Coronary artery (tissue), 2 donors: ENCODE results near the gene SCFD2.

Source experiments
- DNase-seq: peaks from one replicate; pipeline ENCODE4 v3.0.0-alpha.2; 2017; ENCODE audit warnings: low spot score
- H3K27ac ChIP-seq, 2 donors: fragments of 200-600 bp; sonication (generic); one replicate each; pipeline ENCODE4 v1.5.1; 2016 to 2019
- H3K4me3 ChIP-seq: fragments of 200-600 bp; sonication (generic); 2 replicates; pipeline ENCODE4 v1.5.1; 2016; ENCODE audit warnings: mild to moderate bottlenecking, moderate library complexity
- CTCF ChIP-seq: fragments of 200-600 bp; sonication (generic); IDR thresholded peaks from one replicate; pipeline ENCODE4 v1.5.1; 2019; ENCODE audit warnings: antibody characterized with exemption

The SCFD2 gene

GRCh38 chr4:52926196-52926974, 439.5 kb downstream of the SCFD2 start:
- no peak for DNase-seq
- H3K27ac ChIP-seq = no peak overlapping the region
- no peak for TF ChIP-seq CTCF
- H3K4me3 ChIP-seq = no peak overlapping the region

- no peak for DNase-seq
- H3K27ac ChIP-seq = no peak overlapping the region
- TF ChIP-seq CTCF = no peak
- no peak overlapping the region for H3K4me3 ChIP-seq
Observed at GRCh38 chr4:52925531-52925968, 440.3 kb downstream of the SCFD2 start.

GRCh38 chr4:52919461-52919860, 446.4 kb downstream of the SCFD2 start:
- no peak for DNase-seq
- H3K27ac ChIP-seq = no peak overlapping the region
- no peak overlapping the region for H3K4me3 ChIP-seq
- no peak for TF ChIP-seq CTCF

- H3K27ac ChIP-seq = no peak overlapping the region
- DNase-seq = no peak
- no peak overlapping the region for H3K4me3 ChIP-seq
- TF ChIP-seq CTCF = no peak
Observed at GRCh38 chr4:52917817-52918216, 448.0 kb downstream of the SCFD2 start.

- Histone ChIP-seq H3K4me3 (no peak overlapping the region), H3K27ac (no peak overlapping the region)
- TF ChIP-seq CTCF = no peak
- DNase-seq = no peak
Observed at GRCh38 chr4:52915730-52916300, 450.0 kb downstream of the SCFD2 start.

- H3K4me3 ChIP-seq = no peak overlapping the region
- TF ChIP-seq CTCF = no peak
- DNase-seq = no peak
- no peak overlapping the region for H3K27ac ChIP-seq
Observed at GRCh38 chr4:52915191-52915590, 450.7 kb downstream of the SCFD2 start.
